ENCODE results near the gene CCDC136. TPM values are rescaled to one million over a fixed set of nuclear protein-coding genes. Genes with fewer than 3 reads are reported as not detected.

Gene CCDC136
- total RNA-seq, 1 donor from 2014 or later, result 3.0 TPM

- intact Hi-C loops (cut with DNase I), result no loop called here
- Histone ChIP-seq H3K36me3 (peaks cover 86% of the 10 kb centered on the region), H3K4me1 (peaks cover 10% of the 10 kb centered on the region), H3K27me3 (ENCODE audit: low read depth) (no peaks in the 10 kb centered on the region), H3K4me3 (no peak overlapping the region), H3K27ac (no peak overlapping the region), H3K9me3 (no peaks in the 10 kb centered on the region)
- no peak for TF ChIP-seq CTCF (IDR thresholded peaks at IDR 0.05)
- no peak for ATAC-seq
- DNase-seq, result no peak
These were observed 33.2 kb upstream of the CCDC136 start for GRCh38 chr7:128758553-128758952.

GRCh38 chr7:128759242-128759641 is 32.5 kb upstream of the CCDC136 start:
- Histone ChIP-seq H3K27me3 (ENCODE audit: low read depth) (no peaks in the 10 kb centered on the region), H3K27ac (no peak overlapping the region), H3K36me3 (peaks cover 86% of the 10 kb centered on the region), H3K4me3 (no peak overlapping the region), H3K4me1 (peaks cover 10% of the 10 kb centered on the region), H3K9me3 (no peaks in the 10 kb centered on the region)
- ATAC-seq, result no peak
- intact Hi-C loops (cut with DNase I), result no loop called here
- DNase-seq, result no peak
- TF ChIP-seq CTCF (IDR thresholded peaks at IDR 0.05), result no peak

GRCh38 chr7:128763541-128763940 is 28.2 kb upstream of the CCDC136 start:
- no peaks in the 10 kb centered on the region for H3K9me3 ChIP-seq
- DNase-seq, result no peak
- H3K4me1 ChIP-seq, result no peaks in the 10 kb centered on the region
- H3K27ac ChIP-seq, result no peak overlapping the region
- peaks cover 96% of the 10 kb centered on the region for H3K36me3 ChIP-seq
- TF ChIP-seq CTCF (IDR thresholded peaks at IDR 0.05), result no peak
- no peaks in the 10 kb centered on the region for H3K27me3 ChIP-seq (ENCODE audit: low read depth)
- intact Hi-C loops (cut with DNase I), result no loop called here
- no peak for ATAC-seq
- H3K4me3 ChIP-seq, result no peak overlapping the region

GRCh38 chr7:128767475-128768110 is 24.2 kb upstream of the CCDC136 start:
- TF ChIP-seq CTCF (IDR thresholded peaks at IDR 0.05), result no peak
- peaks cover 96% of the 10 kb centered on the region for H3K36me3 ChIP-seq
- intact Hi-C loops (cut with DNase I), result no loop called here
- H3K4me3 ChIP-seq, result no peak overlapping the region
- DNase-seq, result no peak
- no peak for ATAC-seq
- H3K27me3 ChIP-seq (ENCODE audit: low read depth), result no peaks in the 10 kb centered on the region
- H3K27ac ChIP-seq, result no peak overlapping the region
- no peaks in the 10 kb centered on the region for H3K9me3 ChIP-seq
- peaks cover 6% of the 10 kb centered on the region for H3K4me1 ChIP-seq

- Histone ChIP-seq H3K9me3 (no peaks in the 10 kb centered on the region), H3K4me3 (no peak overlapping the region), H3K4me1 (peaks cover 6% of the 10 kb centered on the region), H3K27me3 (ENCODE audit: low read depth) (no peaks in the 10 kb centered on the region), H3K27ac (no peak overlapping the region), H3K36me3 (peaks cover 85% of the 10 kb centered on the region)
- DNase-seq (no peak), ATAC-seq (peak; percentile 92 to 93)
- no peak for TF ChIP-seq CTCF (IDR thresholded peaks at IDR 0.05)
- intact Hi-C loops (cut with DNase I), result no loop called here
These were observed 21.5 kb upstream of the CCDC136 start for GRCh38 chr7:128770233-128770632.
